Vagina (tissue), 2 donors: ENCODE measurements around the gene GLIPR1. TPM values are rescaled to one million over a fixed set of nuclear protein-coding genes. Genes with fewer than 3 reads are reported as not detected.

ENCODE experiments used
- DNase-seq, 2 donors: peaks; one replicate each; pipeline ENCODE4 v3.0.0-alpha.2; 2017; ENCODE audit errors: extremely low spot score in 2 of 2
- H3K27ac ChIP-seq: fragments of 200-600 bp; sonication (generic); one replicate; pipeline ENCODE4 v1.5.1; 2019
- H3K27me3 ChIP-seq: fragments of 200-600 bp; sonication (generic); one replicate; pipeline ENCODE4 v1.5.1; 2019
- H3K36me3 ChIP-seq, 2 donors: fragments of 200-600 bp; sonication (generic); one replicate each; pipeline ENCODE4 v1.5.1; 2017 to 2019
- H3K4me1 ChIP-seq: fragments of 200-600 bp; sonication (generic); one replicate; pipeline ENCODE4 v1.5.1; 2019
- H3K4me3 ChIP-seq, 2 donors: fragments of 200-600 bp; sonication (generic); 1 replicate in 1 of 2; 2 replicates in 1 of 2; pipeline ENCODE4 v1.5.1; 2016 to 2019
- H3K9me3 ChIP-seq: fragments of 200-600 bp; sonication (generic); one replicate; pipeline ENCODE4 v1.5.1; 2019
- CTCF ChIP-seq, 3 experiments: fragments of 450-650 bp in 2 of 3; fragments of 200-600 bp in 1 of 3; sonication (generic) in 1 of 3; IDR thresholded peaks; one replicate each; pipeline ENCODE4 v1.5.1; 2017 to 2019; ENCODE audit warnings: antibody characterized with exemption in 3 of 3, mild to moderate bottlenecking in 2 of 3, moderate library complexity in 2 of 3
- POLR2A ChIP-seq, 2 donors: fragments of 450-650 bp; IDR thresholded peaks; one replicate each; pipeline ENCODE4 v1.6.1; 2017; ENCODE audit warnings: antibody characterized with exemption in 2 of 2, mild to moderate bottlenecking in 2 of 2, moderate library complexity in 2 of 2
- POLR2AphosphoS5 ChIP-seq, 2 donors: sonication (generic); formaldehyde crosslinking; IDR thresholded peaks; one replicate each; pipeline ENCODE4 v1.9.0; 2017; ENCODE audit warnings: antibody characterized with exemption in 2 of 2, mild to moderate bottlenecking in 2 of 2, low read depth in 1 of 2; ENCODE audit not compliant: insufficient read depth in 1 of 2
- intact Hi-C: fragments of 100-400 bp; cut with DNase I; formaldehyde crosslinking; loops from one replicate; pipeline ENCODE4 v1.15.1; 2023
- total RNA-seq: library from RNA; depleted of rRNA; stranded (reverse); fragments of >200 nt; gene quantifications from one replicate; pipeline ENCODE4 v1.2.3, GENCODE V29; 2016

The GLIPR1 gene
- total RNA-seq, 1 donor from 2014 or later: 6.6 TPM

- no peaks in the 10 kb centered on the region for H3K9me3 ChIP-seq
- H3K27ac ChIP-seq: no peak overlapping the region
- TF ChIP-seq POLR2AphosphoS5 (IDR thresholded peaks at IDR 0.05; ENCODE audit: insufficient read depth in 1 of 2, low read depth in 1 of 2) (no peak), POLR2A (IDR thresholded peaks at IDR 0.05) (no peak), CTCF (IDR thresholded peaks at IDR 0.05) (no peak)
- H3K4me1 ChIP-seq: peaks cover under 1% of the 10 kb centered on the region
- H3K4me3 ChIP-seq: no peak overlapping the region
- H3K27me3 ChIP-seq: no peaks in the 10 kb centered on the region
- DNase-seq: no peak
- no peaks in the 10 kb centered on the region for H3K36me3 ChIP-seq
- intact Hi-C loops: no loop called here
Observed at GRCh38 chr12:75489613-75490210, 9.2 kb downstream of the GLIPR1 start.

- intact Hi-C loops: no loop called here
- peaks cover 0 to 5% of the 10 kb centered on the region in 2 donors for H3K36me3 ChIP-seq
Observed at GRCh38 chr12:75491169-75491568, 10.6 kb downstream of the GLIPR1 start.

GRCh38 chr12:75503459-75503858 lies 22.9 kb downstream of the GLIPR1 start:
- DNase-seq: no peak
- Histone ChIP-seq H3K27me3 (no peaks in the 10 kb centered on the region), H3K9me3 (no peaks in the 10 kb centered on the region), H3K4me1 (no peaks in the 10 kb centered on the region), H3K4me3 (no peak overlapping the region), H3K27ac (no peak overlapping the region), H3K36me3 (peaks cover 0 to 47% of the 10 kb centered on the region in 2 donors)
- intact Hi-C loops: loop anchor here (10.0 kb wide), 1 partner anchor 169 kb away; the partner anchor contains the start of genes CAPS2 and GLIPR1L1
- TF ChIP-seq POLR2AphosphoS5 (IDR thresholded peaks at IDR 0.05; ENCODE audit: insufficient read depth in 1 of 2, low read depth in 1 of 2) (no peak), POLR2A (IDR thresholded peaks at IDR 0.05) (no peak), CTCF (IDR thresholded peaks at IDR 0.05) (no peak)

More at GRCh38 chr12:75491169-75491568, 10.6 kb downstream of the GLIPR1 start:
- Histone ChIP-seq H3K9me3 (no peaks in the 10 kb centered on the region), H3K27me3 (no peaks in the 10 kb centered on the region), H3K4me1 (no peaks in the 10 kb centered on the region), H3K4me3 (no peak overlapping the region), H3K27ac (no peak overlapping the region)
- no peak for TF ChIP-seq POLR2AphosphoS5 (IDR thresholded peaks at IDR 0.05; ENCODE audit: insufficient read depth in 1 of 2, low read depth in 1 of 2)
- no peak for TF ChIP-seq POLR2A (IDR thresholded peaks at IDR 0.05)
- no peak for TF ChIP-seq CTCF (IDR thresholded peaks at IDR 0.05)
- DNase-seq: no peak

GRCh38 chr12:75503866-75504265 lies 23.3 kb downstream of the GLIPR1 start:
- DNase-seq: no peak
- no peak for TF ChIP-seq POLR2A (IDR thresholded peaks at IDR 0.05)
- peaks cover 4% of the 10 kb centered on the region for H3K4me1 ChIP-seq
- no peaks in the 10 kb centered on the region for H3K9me3 ChIP-seq
- H3K36me3 ChIP-seq: peaks cover 0 to 43% of the 10 kb centered on the region in 2 donors
- no peaks in the 10 kb centered on the region for H3K27me3 ChIP-seq
- intact Hi-C loops: loop anchor here (10.0 kb wide), 1 partner anchor 169 kb away; the partner anchor contains the start of genes CAPS2 and GLIPR1L1
- no peak overlapping the region for H3K27ac ChIP-seq
- no peak overlapping the region for H3K4me3 ChIP-seq

- intact Hi-C loops: loop anchor here (10.0 kb wide), 1 partner anchor 171 kb away; the partner anchor contains the start of genes CAPS2 and GLIPR1L1
- TF ChIP-seq CTCF (IDR thresholded peaks at IDR 0.05): peak in 2 of 3 experiments; percentile 25 to 38
- TF ChIP-seq POLR2A (IDR thresholded peaks at IDR 0.05): no peak
- TF ChIP-seq POLR2AphosphoS5 (IDR thresholded peaks at IDR 0.05; ENCODE audit: insufficient read depth in 1 of 2, low read depth in 1 of 2): no peak
- Histone ChIP-seq H3K4me3 (no peak overlapping the region), H3K27ac (no peak overlapping the region), H3K27me3 (no peaks in the 10 kb centered on the region), H3K36me3 (peaks cover 0 to 25% of the 10 kb centered on the region in 2 donors), H3K4me1 (peaks cover 23% of the 10 kb centered on the region), H3K9me3 (no peaks in the 10 kb centered on the region)
- no peak for DNase-seq
Observed at GRCh38 chr12:75505706-75506312, 25.3 kb downstream of the GLIPR1 start.
